ENCODE measurements around the gene KPTN. TPM values are rescaled to one million over a fixed set of nuclear protein-coding genes. Genes with fewer than 3 reads are reported as not detected.
A peak's percentile ranks its signal among the peaks of the same experiment; 100 is the strongest.
"Not testable (repeated sequence)": the region's sequence is repeated elsewhere in the genome, so short reads cannot be mapped to it uniquely, and the experiment has no call there.

Gene KPTN
- total RNA-seq, 1 experiment from 2014 or later: 3.3 TPM

DNA sequence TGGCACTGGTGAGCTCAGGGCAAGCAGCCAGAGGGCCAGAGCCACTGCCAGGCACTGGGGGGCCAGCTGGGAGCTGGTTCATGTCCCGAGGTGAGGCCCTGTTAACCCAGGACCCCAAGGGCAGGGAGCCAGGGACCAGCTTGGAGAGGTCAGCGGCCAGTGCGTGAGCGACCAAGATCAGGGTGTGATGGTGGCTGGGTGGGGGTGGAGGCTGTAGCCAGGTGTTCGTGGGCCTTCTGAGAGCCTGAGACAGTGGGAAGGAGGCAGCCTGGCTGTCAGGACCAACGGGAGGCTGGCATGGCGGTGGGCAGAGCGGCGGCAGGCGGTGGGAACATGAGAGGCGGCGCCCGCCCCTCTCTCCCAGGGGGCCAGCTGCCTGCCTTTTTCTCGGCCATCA is 8.1 kb upstream of the KPTN start:
- no peak for DNase-seq (ENCODE audit: low read depth)

DNA sequence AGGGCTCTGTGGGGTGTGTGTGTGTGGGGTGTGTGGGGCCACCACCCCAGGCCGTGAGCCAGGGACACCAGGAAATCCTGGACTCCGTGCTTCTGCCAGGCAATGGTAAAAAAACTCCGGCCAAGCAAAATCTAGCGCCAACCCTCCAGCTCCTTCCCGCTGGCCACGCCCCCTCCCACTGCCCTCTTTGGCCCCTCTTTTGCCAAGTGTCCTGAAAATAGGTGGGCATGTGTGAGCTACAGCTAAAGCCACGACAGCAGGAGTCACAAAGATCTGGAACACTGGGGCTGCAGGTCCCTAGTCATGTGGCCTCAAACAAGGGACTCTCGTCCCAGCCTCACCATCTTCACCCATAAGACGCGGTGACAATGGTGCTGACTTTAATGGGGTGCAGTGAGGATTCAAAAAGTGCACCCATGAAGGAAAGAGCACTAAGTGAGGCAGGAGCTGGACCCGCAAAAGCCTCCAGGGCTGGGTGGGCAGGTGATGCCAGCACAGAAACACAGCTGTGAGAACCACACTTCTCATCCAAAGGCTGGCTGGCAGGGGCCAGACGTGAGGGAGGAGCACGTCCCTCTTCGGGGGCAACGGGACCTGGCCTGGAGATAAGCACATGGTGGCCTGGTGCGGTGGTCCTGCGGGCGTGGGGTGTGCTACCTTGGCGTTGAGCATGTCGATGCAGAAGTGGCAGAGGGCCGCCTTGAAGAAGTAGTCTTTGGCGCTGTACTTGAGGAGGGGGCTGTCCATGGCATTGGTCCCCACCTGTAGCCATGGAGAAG is 7.5 kb upstream of the KPTN start:
- DNase-seq (ENCODE audit: low read depth): no peak

DNA sequence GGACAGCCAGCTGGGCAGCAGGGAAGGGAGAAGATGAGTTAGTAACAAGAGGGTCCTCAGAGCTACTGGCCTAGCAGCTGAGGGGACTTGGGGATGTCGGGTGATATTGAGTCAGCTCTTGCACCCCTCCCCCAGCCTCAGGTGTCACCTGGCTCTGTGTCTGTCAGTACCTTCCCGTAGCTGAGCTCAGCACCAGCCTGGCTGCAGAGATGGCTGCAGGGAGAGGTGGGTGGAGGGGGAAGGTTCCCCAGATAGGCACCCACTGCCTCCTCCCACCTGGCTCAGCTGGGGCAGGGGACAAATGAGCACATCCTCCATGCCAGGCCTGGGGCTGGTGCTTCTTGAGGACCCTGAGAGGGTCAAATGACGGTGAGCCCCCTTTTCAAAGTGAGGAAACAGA is 6.8 kb upstream of the KPTN start:
- no peak for DNase-seq (ENCODE audit: low read depth)

DNA sequence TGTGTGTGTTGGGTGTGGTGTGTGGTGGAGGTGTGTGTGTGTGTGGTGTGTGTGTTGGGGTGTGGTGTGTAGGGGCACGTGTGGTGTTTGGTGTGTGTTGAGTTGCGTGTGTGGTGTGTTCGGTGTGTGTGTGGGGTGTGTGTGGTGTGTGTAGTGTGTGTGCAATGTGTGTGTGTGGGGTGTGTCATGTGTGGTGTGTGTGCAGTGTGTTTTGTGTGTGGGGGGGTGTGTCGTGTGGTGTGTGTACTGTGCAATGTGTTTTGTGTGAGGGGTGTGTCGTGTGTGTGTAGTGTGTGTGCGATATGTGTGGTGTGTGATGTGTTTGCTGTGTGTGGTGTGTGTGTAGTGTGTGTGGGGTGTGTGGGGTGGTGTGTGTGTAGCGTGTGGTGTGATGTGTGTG is 6.0 kb upstream of the KPTN start:
- no peak for DNase-seq (ENCODE audit: low read depth)

DNA sequence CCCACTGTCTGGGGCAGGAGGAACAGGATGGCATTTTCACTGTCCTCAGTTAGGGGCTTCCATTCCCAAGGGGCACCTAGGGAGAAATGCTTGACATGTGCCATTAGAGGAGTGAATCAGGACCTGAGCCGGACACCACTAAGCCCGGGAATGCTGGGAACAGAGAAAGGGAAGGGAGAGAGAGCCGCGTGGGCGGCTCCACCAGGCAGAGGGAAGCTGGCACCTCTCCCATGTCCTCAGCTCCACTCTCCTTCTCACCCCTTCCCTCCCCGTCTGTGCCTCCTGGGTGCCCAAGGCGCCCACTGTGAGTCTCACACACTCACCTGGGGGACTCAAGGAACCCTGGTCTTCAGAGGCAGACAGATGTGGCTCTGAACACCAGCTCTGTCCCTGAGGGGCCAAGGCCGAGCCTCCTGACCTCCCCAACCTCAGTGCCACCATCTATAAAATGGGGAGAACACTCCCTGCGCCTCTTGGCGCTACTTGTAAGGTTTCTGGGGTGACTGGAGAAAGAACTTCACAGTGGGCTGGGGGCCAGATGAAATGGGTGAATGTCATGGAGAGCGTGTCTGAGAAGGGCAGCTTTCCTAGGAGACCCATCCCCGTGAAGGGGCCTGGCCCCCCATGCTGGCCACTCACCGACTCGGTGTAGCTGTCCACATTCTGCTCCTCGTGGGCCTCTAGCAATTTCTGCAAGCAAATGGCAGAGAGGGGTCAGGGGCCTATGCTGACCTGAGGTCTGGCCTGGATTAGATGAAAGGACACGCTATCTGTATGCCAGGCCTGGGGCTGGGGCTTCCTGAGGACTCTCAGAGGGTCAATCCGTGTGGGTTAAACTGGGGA is 5.3 kb upstream of the KPTN start:
- no peak for DNase-seq (ENCODE audit: low read depth)

DNA sequence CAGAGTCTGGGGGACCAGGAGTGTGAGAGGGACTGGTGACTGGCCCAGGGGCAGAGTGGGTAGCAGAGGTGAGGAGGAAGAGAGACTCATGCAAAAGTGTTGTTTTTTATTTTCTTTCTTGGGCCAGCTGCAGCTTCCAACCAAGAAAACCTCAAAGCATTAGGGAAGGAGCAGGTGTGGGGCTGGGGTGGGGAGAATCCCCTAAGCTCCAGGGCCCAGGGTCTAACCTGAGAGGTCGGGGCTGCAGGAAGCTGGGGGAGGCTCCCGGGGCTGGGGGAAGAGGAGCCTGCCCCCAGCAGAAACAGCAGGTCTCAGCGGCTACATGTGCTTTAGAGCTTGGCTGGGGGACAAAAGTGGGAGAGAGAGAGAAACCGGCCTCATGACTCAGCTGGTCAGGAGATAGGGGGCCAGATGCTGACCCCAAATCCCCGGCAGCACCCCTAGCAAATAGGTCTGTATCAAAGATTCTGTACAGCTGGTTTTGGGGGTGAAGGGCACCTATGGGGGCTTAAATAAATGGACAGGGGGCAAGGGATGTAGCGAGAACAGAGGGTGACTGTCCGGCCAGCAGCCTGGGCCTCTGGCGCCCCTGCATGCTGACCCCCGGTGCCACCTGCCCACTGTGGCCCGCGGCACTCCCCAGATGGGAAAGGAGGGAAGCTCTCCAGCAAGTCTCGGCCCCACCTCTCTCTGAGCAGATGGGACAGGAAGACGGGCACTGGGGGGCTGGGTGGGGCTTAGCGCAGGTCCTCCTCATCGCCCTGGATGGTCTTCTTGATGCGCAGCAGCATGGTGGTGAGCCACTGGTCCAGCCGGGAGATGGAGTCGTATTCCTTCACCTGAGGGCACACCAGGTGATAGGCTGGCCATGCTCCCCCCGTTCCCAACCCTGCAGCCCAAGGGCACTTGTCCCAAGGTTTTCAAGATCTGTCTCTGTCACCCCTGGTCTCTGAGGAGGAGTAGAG is 3.8 kb upstream of the KPTN start:
- DNase-seq (ENCODE audit: low read depth): no peak

DNA sequence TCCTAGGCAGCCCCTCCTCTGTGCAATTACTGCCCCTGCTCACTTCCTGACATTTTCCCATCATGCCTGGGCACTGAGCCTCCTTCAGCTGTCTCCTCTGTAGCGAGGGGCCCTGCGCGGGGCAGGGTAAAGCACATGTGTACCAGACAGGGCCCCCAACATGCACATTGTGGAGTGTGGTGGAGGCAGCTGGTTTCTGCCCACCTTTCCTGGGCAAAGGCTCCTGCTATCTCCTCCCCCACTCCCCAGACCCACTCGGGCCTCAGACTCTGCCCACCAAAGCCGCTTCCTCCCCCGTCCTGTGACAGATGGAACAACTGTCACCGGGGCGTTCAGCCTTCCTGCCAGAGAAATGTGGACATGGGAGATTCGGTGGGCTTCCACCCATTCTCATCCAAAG is 2.9 kb upstream of the KPTN start:
- no peak for DNase-seq (ENCODE audit: low read depth)

DNA sequence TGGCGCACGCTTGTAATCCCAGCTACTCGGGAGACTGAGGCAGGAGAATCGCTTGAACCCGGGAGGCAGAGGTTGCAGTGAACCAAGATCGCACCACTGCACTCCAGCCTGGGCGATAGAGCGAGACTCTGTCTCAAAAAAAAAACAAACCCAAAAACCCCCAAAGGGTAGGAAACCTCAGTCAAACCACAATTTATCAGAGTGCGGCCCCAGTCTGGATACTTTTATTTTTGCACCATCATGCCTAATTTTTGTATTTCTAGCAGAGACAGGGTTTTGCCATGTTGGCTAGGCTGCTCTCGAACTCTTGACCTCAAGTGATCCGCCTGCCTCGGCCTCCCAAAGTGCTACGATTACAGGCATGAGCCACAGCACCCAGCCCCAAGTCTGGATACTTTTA is 2.2 kb upstream of the KPTN start:
- not testable (repeated sequence) for DNase-seq (ENCODE audit: low read depth)

DNA sequence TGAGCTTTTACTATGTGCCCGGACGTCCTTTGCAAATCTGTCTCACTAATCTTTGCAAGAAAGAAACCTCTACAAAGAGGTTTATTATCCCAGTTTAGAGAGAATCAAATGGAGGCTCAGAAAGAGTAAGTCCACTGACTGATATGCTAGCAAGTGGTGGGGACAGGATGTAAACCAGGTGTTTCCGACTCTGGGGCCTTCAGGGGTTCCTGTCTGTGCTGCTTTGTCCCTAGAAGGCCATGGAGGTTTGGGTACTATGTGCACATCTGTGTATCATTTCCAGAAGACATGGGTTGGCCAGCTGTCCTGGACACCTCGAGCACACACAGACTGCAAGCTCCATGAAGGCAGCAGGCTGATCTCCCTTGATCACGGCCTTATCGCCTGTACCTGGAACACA is 1.2 kb upstream of the KPTN start:
- DNase-seq (ENCODE audit: low read depth): no peak

DNA sequence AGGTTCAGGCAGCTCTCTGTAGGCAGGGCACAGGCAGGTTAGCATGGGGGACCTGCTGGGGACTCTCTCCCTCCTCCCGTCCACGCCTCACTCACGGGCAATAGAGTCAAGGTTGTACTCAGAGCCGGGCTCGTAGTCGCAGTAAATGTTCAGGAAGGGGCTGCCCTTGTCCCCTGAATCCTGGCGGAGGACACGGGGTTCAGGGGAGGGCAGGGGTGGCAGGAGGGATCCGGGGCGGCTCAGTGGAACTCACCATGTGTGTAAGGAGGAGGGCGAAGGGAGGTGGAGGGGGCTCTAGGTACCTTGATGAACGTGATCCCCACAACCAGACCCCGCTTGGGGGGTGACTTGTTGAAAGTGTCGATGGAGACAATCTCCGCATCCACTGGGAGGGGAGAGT is 819 bp downstream of the KPTN start:
- DNase-seq (ENCODE audit: low read depth): no peak

DNA sequence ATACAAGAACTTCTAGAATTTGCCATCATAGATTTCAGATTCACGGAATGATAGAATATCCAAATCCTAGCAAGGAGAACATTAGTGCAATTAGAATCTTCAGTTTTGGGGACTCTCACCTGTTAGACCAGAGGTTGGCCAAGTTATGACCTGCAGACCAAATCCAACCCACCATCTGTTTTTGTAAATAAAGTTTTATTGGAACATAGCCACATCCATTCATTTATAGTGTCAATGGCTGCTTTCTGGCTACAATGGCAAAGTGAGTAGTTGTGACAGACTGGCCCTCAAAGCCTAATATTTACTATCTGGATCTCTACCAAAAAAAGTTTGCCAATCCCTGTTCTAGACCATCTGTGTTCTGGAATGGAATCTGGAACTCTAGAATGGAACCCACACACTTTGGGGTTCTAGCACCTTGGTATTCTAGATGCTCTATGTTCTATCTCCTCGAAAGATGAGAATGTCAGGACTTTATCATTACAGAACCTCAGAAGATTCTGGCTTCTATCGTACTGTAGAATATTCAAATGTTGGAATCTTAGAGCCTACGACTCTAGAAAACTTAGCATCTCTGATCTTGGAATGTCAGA is 2.5 kb downstream of the KPTN start:
- no peak for DNase-seq (ENCODE audit: low read depth)

DNA sequence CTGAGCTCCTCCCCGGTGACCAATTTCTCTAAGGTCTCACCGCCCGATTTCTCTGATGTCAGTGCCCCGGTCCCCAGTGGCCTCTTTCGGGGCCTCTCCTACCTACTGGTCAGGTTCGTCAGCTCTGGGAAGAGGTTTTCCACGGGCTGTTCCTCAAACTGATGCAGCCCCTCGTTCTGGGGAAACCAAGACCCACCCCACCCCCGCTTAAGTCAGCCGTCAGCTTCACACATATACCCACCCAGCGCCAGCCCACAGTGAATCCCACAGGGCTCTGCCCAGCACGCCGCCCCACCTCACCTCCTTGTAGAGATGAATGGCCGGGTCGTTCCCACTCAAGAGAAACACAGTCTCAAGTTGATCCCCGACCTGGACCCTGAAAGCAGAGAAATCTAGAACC is 3.4 kb downstream of the KPTN start:
- no peak for DNase-seq (ENCODE audit: low read depth)

DNA sequence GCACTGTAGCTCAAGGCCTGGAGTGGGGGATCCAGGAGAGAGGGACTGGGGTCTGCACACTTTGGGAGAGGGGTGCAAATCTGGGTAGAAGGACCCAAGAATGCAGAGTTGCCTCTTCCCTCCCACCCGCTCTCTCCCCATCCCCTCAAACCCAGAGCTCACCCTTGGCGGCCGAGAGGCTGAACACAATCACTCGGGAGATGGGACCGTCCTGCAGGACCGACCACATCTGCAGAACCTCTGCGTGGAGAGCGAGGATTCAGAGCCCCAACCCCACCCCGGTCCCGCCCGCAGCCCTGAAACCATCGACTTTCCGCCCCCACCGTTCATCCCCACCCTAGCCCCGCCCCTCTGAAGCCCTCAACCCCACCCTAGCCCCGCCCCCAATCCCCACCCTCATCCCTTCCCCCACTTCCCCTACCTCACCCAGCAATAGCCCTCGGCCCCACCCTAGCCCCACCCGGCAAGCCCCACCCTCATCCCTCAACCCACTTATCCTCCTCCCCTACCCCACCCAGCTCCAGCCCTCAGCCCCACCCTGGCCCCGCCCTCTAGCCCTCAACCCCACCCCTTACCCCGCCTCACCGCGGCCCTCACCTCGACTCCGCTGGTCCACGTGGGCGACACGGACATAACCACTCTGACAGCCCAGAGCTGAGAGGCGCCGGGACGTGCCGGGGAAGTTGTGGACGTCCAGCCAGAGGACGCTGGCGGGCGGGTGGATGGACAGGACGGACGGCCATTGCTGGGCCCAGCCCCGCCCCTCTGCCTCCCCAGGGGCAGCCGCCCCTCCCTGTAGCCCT is 4.1 kb downstream of the KPTN start:
- peak; percentile 34 for DNase-seq (ENCODE audit: low read depth)

DNA sequence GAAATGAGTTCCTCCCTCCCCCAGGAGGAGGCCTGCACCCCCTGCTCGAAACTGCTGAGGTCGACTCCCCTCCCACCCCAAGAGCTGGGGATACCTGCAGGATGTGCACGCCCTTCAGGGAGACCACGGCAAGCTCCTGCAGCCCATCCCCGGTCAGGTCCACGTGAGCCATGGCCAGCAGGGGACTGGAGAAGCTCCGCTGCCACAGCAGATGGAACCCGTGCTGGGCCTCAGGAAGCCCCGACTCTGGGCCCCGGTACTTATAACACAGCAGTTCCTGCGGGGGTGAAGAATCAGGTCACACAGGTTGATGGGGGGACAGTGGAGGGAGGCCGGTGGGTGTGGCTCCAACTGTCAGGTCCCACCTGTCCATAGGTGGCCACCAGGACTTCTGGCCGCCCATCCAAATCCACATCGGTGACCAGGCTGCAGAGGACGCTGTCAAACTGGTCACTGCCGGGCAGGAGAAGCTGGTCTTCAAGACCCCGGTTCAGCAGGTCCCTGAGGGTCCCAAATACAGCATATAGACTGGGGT is 7.5 kb downstream of the KPTN start:
- no peak for DNase-seq (ENCODE audit: low read depth)

DNA sequence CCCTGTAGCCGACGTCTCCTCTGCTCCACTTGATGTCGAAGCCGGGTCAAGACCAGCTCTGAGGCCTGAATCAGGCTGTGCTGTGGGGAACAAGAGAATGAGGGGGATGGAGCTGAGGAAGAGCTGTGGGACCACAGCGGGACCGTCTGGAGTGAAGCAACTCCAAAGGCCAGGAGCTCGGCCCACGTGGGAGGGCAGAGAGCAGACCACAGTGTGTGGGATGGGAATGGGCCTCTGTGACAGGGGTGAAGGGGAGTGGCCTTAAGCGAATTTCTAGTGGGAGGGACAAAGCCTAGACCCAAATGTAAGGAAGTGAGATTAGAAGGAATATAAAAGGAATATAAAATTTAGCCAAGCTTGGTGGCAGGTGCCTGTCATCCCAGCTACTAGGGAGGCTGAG is 8.6 kb downstream of the KPTN start:
- DNase-seq (ENCODE audit: low read depth): no peak

DNA sequence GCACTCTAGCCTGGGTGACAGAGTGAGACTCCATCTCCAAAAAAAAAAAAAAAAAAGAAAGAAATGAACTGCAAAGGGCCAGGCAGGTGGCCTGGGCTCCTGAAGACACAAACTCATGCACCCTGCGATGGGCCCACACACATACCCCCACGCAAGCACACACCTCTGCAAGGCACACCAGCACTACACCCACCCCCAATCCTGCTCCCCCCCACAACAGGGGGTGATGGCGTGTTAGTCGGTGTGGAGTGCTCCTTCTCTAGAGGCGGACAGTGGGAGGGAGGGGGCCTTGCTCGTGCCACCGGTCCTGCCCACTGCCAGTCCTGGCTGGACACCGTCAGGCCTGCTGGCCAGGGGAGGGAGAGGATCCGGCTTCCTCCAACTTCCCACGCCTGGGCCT is 10.7 kb downstream of the KPTN start:
- no peak for DNase-seq (ENCODE audit: low read depth)

DNA sequence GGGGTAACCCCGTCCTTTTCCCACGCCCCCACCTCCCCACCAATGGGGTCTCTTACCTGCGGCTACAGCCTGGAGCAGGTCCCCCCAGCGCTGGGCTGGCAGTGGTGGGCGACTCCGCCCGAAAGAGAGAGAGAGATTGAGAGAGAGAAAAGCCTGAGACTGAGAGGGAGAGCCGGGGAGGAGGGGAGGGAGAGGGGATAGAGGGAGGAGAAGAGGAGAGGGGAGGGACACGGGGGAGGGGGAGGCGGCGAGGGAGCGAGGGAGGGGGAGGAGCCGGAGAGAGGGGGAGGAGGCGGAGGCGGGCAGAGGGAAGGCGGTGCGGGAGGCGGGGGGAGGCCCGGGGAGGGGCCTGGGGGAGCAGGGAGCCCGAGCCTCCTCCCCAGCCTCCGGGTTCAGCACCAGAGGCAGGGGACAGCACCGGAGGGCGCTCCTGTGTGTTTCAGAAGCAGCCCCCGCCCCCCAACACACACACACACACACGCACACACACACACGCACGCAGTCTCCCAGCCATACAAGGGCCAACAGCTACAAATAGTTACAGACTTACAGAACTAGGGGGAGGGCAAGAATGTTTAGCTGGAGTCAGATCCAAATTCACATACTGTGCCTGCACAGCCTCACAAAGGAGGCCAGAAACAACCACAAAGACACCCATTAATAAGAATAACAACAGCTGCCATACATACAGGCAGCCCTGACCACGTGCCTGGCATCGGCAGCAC is 12.1 kb downstream of the KPTN start, which contains the start of gene SLC8A2:
SLC8A2 (minus strand) TSS at position 161 of the 725 bp plus-strand sequence. CDS start 5,490 bp downstream, outside the sequence.
- DNase-seq (ENCODE audit: low read depth): peak; percentile 84

DNA sequence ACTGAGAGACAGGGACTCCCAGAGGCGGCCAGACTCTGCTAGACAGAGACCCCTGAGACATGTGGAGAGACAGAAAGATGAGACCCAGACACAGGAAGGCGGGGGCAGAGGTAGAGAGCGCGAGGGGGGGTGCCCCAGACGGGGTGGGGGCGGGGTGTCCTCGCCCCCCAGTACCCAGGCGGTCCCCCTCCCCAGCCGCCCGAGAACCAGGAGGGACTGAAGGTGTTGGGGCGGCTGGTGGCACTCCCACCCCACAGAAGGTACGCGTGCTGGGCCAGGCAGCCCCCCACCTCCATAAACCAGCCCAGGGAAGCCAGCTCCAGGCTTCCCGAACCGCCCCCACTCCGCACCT is 12.7 kb downstream of the KPTN start:
- DNase-seq (ENCODE audit: low read depth): no peak

DNA sequence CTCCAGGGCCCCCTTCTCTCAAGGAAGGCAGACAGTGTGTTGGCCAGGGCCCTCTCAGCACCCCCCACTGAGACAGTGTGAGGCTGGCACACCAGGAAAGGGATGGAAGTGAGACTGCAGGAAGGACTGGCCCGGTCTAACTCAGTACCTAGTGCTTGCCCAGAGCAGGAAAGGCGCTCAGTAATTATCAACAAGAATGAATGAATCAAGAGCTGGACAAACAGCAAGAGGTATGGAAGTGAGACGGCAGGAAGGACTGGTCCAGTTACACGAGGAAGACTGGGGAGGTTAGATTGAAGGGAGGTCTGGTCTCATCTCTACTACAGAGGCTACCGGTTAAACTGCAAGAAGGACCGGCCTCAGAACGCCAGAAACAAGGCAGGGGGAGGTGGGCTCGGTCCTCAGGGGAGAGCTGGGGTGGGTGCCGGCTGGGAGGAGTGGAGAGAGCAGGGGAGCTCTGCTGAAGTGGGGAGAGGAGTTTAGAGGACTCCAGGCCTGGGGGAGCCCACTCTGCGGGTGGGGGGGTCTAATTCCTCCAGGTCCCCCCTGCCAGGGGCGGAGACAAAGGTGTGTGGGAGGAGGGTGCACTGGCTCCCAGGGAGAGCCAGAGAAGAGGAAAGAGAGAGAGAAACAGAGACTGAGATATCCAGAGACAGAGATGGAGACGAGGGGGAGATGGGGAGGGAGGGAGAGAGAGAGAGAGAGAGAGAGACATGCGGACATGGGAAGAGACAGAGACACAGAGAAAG is 13.4 kb downstream of the KPTN start:
- DNase-seq (ENCODE audit: low read depth): no peak
